Pancreas (tissue), 10 donors: ENCODE measurements around the gene UFD1. TPM values are rescaled to one million over a fixed set of nuclear protein-coding genes. Genes with fewer than 3 reads are reported as not detected.

Experiments used
- ATAC-seq, 4 donors: fragments of 200-7000 bp; cut with Tn5 transposase; one replicate each; pipeline versions ENCODE4 v1.8.0 to v1.9.1; 2020; ENCODE audit warnings: mild to moderate bottlenecking in 4 of 4, moderate library complexity in 4 of 4
- DNase-seq, 6 donors: peaks; one replicate each; pipeline ENCODE4 v3.0.0-alpha.2; 2020
- FAIRE-seq: peaks from 2 replicates; lab custom pipeline; 2012; peaks lifted over from hg19 to GRCh38; lab: Jason Lieb, UNC
- H3K27ac ChIP-seq, 4 donors: fragments of 200-600 bp; sonication (generic); 1 replicate in 3 of 4; 2 replicates in 1 of 4; pipeline versions ENCODE4 v1.5.0 to v1.8.0; 2020
- H3K27me3 ChIP-seq, 4 donors: fragments of 200-600 bp; one replicate each; pipeline ENCODE4 v1.8.0; 2021
- H3K36me3 ChIP-seq, 3 donors: fragments of 200-600 bp; sonication (generic) in 1 of 3; one replicate each; pipeline versions ENCODE4 v1.5.0 to v1.8.0; 2020 to 2021
- H3K4me1 ChIP-seq, 3 donors: fragments of 200-600 bp; one replicate each; pipeline ENCODE4 v1.8.0; 2021
- H3K4me3 ChIP-seq, 4 donors: fragments of 200-600 bp; sonication (generic) in 2 of 4; one replicate each; pipeline versions ENCODE4 v1.5.0 to v1.8.0; 2020 to 2021
- H3K9me3 ChIP-seq, 4 donors: fragments of 200-600 bp; one replicate each; pipeline ENCODE4 v1.8.0; 2021
- CTCF ChIP-seq, 4 donors: fragments of 200-600 bp; sonication (generic) in 3 of 4; IDR thresholded peaks; one replicate each; pipeline versions ENCODE4 v1.5.0 to v1.8.0; 2021; ENCODE audit warnings: antibody characterized with exemption in 4 of 4
- WGBS, 2 donors: extraction: QIAGEN DNeasy Blood & Tissue Kit; methylation state at CpG; one replicate each; pipeline ENCODE4 v1.1.7; 2013; 5-methylcytosine and 5-hydroxymethylcytosine counted together
- intact Hi-C, 3 donors: fragments of 100-400 bp; cut with DNase I; formaldehyde crosslinking; loops; one replicate each; pipeline versions ENCODE4 v1.11.1 to v1.14.2; 2022
- polyA plus RNA-seq, 2 donors: library from polyadenylated mRNA; stranded (reverse); fragments of 200-250 nt; gene quantifications; one replicate each; pipeline ENCODE4 v1.2.3, GENCODE V29; 2013
- total RNA-seq, 6 donors: library from RNA; stranded (reverse); fragmentation: NEBNext Ultra II Directional in 4 of 6; extraction: Animal tissue kit (Norgen Biotek cat#: 25700) in 4 of 6; gene quantifications; one replicate each; pipeline versions ENCODE4 v1.2.1 to v1.2.4, GENCODE V29; 2021 to 2023
- donor health status: healthy with polysubstance abuse.
- donor health status: DM: no; HTN: no; CAD: no; lungs with moderate emphysema.
- donor health status: DM: no; HTN: no; CAD: no.
- donor health status: control.
- donor health status: control.
- donor health status: Bipolar disorder and iron deficiency.
- donor health status: DM: yes; HTN: yes; CAD: no.
- donor health status: DM: no; HTN: no; CAD: no.
- donor health status: DM: no; HTN: no; CAD: no.
- donor health status: DM: yes; HTN: yes; CAD: no.

UFD1 gene
- total and polyA plus RNA-seq, 8 donors = 14.2 to 37.9 (median 23.5) TPM

GRCh38 chr22:19480789-19481188 is 1.8 kb upstream of the UFD1 start:
- WGBS, 2 donors = 49 to 51% methylated on average over 10 of the region's 10 CpGs
- no peaks in the 10 kb centered on the region for H3K27me3 ChIP-seq
- no peak for TF ChIP-seq CTCF (IDR thresholded peaks at IDR 0.05)
- no peaks in the 10 kb centered on the region for H3K36me3 ChIP-seq
- H3K4me1 ChIP-seq = peaks cover 4 to 17% (median 12%) of the 10 kb centered on the region in 3 donors
- intact Hi-C loops = no loop called here
- no peak overlapping the region for H3K4me3 ChIP-seq
- H3K27ac ChIP-seq = no peak overlapping the region
- FAIRE-seq (no peak), DNase-seq (no peak), ATAC-seq (no peak)
- no peaks in the 10 kb centered on the region for H3K9me3 ChIP-seq

- no peaks in the 10 kb centered on the region for H3K9me3 ChIP-seq
- peak overlapping the region in 3 of 4 donors; percentile 31 to 93 (median 72) for H3K4me3 ChIP-seq
- no peaks in the 10 kb centered on the region for H3K36me3 ChIP-seq
- FAIRE-seq (no peak), ATAC-seq (no peak), DNase-seq (no peak)
- 1% methylated on average over 15 of the region's 15 CpGs for WGBS, 2 donors
- H3K4me1 ChIP-seq = peaks cover 4 to 17% (median 12%) of the 10 kb centered on the region in 3 donors
- intact Hi-C loops = no loop called here
- no peaks in the 10 kb centered on the region for H3K27me3 ChIP-seq
- H3K27ac ChIP-seq = no peak overlapping the region
- TF ChIP-seq CTCF (IDR thresholded peaks at IDR 0.05) = no peak
Observed at GRCh38 chr22:19480173-19480568, 1.2 kb upstream of the UFD1 start.

GRCh38 chr22:19479355-19480172 is 571 bp upstream of the UFD1 start, which contains the start of gene CDC45:
Gene CDC45 (plus strand): TSS chr22:19479920. CDS start chr22:19479969, 49 bp downstream.
- peak within 1 kb of the TSS; percentile 99 to 100 (median 99) for H3K27ac ChIP-seq
- ATAC-seq (peak; percentile 92 to 98 (median 94)), FAIRE-seq (peak; percentile 92), DNase-seq (peak; percentile 88 to 98 (median 96))
- H3K4me1 ChIP-seq = peaks cover 4 to 17% (median 12%) of the 10 kb centered on the region in 3 donors
- TF ChIP-seq CTCF (IDR thresholded peaks at IDR 0.05) = no peak
- peak within 1 kb of the TSS; percentile 72 to 93 (median 87) for H3K4me3 ChIP-seq
- no peaks in the 10 kb centered on the region for H3K36me3 ChIP-seq
- H3K27me3 ChIP-seq = no peaks in the 10 kb centered on the region
- WGBS, 2 donors = 1% methylated on average over 50 of the region's 50 CpGs
- intact Hi-C loops = no loop called here
- H3K9me3 ChIP-seq = no peaks in the 10 kb centered on the region

GRCh38 chr22:19478045-19478900 is 720 bp downstream of the UFD1 start:
- Histone ChIP-seq H3K9me3 (no peaks in the 10 kb centered on the region), H3K27me3 (no peaks in the 10 kb centered on the region), H3K27ac (peak overlapping the region; percentile 99 to 100 (median 99)), H3K4me3 (peak overlapping the region; percentile 72 to 93 (median 87)), H3K4me1 (peaks cover 4 to 17% (median 12%) of the 10 kb centered on the region in 3 donors), H3K36me3 (peaks cover 0 to 3% (median 0%) of the 10 kb centered on the region in 3 donors)
- DNase-seq (no peak), FAIRE-seq (no peak), ATAC-seq (no peak)
- intact Hi-C loops = no loop called here
- 1% methylated on average over 26 to 31 of the region's 31 CpGs for WGBS, 2 donors
- TF ChIP-seq CTCF (IDR thresholded peaks at IDR 0.05) = no peak
